ENCODE data around the gene AGPAT2.

GRCh38 chr9:136672431-136673087 is 14.7 kb downstream of the AGPAT2 start:
- TF ChIP-seq CTCF (IDR thresholded peaks at IDR 0.05; ENCODE audit: poor library complexity): no peak
- TF ChIP-seq EZH2phosphoT487 (IDR thresholded peaks at IDR 0.05; ENCODE audit: low read depth, severe bottlenecking, unreplicated experiment): no peak
